Stimulated activated CD4-positive, alpha-beta T cell treated with anti-CD3 and anti-CD28 coated beads, Interleukin-1b, Interleukin-23, amount 100 ng/mL, for 1 hour (primary cell): ENCODE results near the gene HIVEP3.

Experiments used
- DNase-seq, 2 donors: peaks; one replicate each; pipeline ENCODE4 v3.0.0-alpha.2; 2020; ENCODE audit warnings: low read depth in 2 of 2

Gene HIVEP3

DNA sequence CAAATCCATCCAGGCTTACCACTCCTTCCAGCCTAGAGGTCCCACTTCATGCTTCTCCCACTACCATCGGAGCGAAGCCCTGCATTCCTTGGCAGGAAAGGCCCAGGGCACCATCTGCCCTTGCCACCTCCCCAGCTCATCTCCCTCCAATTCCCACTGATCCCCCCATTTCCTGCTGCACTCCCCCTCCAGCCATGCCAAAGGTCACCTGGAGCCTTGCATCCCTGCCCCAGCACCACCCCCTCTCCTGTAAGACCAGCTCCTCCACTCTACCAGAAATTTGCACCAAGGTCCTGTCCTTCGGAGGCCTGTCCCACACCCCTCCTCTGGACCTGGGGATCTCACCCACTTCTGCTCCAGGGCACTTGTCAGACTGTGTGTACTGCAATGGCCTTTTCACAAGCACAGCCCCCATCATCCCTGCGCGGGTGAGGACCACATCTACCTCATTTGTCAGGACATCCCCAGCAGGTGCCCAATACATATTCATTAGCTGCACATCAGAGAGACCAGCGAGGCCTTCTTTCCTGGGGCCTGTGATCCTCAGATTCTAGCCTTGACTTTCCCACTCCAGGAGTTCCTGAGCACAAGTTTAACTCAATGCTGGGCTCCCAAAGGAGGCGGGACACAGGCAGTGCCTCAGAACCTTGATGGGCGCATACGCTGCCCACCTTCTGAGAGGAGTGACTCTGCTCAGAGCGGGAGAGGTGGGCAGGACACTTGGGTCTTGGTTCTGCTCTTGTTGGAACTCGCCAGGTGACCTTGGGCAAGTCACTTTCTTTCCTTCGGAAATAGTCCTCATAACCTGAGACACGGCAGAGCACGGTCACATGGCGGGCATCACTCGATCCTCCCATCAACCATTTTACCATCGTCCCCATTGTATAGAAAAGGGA, 384.3 kb downstream of the HIVEP3 start:
- no peak for DNase-seq

GRCh38 chr1:41533731-41534080, 385.0 kb downstream of the HIVEP3 start:
- no peak for DNase-seq

DNA sequence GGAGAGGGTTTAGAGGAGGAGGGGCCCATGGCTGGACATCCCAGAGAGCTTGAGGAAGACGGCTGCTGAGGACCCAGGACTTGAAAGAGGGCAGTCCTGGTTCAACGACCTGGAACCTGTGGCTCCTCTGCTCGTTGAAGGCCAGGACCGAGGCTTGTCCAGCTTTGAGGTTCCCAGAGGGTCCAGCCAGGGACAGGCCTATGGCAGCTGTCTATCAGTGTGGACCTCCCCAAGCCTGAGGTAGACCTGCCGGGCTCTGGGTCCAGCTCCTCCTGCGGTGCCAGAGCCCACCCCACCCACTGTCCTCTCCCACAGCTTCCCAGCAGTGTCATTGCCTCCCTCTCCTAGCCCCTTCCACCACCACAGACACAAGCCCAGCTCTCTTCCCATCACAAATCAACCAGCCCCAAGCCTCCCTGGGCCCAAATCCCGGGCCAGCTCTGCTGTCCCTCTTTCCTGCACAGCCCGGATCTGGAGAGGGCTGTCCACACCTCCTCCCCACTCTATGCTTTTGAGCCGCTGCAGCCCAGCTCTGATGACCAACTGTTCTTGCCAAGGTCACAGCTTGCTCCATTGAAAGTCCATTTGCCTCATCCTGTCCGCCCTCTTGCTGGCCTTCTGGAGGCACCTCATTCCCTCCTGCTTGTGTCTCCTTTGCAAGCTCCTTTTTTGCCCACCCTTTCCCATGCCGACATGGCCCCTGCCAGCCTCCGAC, 385.5 kb downstream of the HIVEP3 start:
- no peak for DNase-seq

- no peak for DNase-seq
These were observed 386.3 kb downstream of the HIVEP3 start for GRCh38 chr1:41532206-41532975.

- DNase-seq, result no peak
These were observed 388.3 kb downstream of the HIVEP3 start for GRCh38 chr1:41530411-41530810.

DNA sequence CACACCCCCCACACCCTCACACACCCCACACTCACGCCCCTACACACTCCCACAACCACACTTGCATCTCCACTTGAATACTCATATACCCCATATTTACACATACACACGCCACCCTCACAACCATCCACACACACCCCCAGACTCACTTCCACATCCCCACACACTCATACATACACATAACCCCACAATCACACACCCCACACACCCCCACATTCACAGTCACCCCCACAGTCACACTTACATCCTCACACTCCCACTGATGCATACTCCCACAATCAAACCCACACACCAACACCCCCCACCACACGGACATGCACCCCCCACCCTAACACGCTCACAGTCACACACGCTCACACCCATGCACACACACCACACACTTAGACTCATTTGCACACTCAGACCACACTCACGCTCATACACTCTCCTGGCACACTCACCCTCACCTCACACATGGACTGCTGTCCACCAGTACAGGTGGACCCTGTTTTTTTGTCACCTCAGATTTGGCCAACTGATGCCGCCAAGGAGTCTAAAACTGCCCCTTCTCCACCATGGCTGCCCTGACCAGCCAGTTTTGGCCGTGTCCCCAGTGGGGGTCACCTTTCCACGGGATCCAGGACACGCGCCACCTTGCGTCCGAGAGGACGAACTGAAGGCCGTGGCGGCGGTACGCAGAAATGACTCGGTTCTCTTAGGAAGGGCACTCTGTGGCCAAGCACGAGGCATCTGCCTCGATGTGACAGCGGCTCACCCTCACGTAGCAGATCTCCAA, 388.9 kb downstream of the HIVEP3 start:
- DNase-seq, result no peak

DNA sequence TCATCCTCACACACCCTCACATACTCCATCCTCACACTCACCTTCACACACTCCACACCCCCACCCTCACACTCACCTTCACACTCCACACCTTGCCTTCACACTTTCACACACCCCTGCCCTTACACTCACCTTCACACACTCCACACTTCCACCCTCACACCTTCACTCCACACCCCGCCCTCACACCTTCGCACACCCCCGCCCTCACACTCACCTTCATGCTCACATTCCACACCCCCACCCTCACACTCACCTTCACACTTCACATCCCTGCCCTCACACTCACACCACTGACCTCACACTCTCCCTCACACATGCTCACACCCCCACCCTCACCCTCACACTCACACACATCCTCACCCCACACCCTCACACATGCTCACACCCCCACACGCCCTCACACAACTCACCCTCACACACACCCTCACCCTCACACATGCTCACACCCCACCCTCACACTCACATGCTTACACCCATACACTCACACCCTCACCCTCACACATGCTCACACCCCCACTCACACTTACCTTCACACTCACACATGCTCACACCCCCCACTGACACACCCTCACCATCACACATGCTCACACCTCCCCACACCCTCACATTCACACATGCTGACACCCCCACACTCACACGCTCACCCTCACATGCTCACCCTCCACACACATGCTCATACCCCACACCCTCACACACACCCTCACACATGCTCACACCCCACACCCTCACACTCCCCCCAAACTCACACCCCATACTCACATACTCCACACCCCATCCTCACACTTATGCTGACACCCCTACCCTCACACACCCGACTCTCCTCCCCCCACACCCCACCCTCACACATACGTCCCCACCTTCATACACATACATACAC, 389.8 kb downstream of the HIVEP3 start:
- no peak for DNase-seq

DNA sequence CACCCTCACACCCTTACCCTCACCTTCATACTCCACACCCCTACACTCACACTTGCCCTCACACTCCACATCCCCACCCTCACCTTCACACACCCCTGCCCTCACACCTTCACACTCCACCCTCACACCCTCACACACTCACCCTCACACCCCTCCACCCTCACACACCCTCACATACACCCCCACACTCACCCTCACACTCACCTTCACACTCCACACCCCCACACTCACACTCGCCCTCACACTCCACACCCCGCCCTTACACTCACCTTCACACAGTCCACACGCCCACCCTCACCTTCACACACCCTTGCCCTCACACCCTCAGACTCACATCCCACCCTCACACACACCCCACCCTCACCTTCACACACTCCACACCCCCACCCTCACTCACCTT, 390.6 kb downstream of the HIVEP3 start:
- DNase-seq, result no peak

GRCh38 chr1:41526956-41527561, 391.7 kb downstream of the HIVEP3 start:
- no peak for DNase-seq

GRCh38 chr1:41525891-41526587, 392.7 kb downstream of the HIVEP3 start:
- DNase-seq, result no peak

- no peak for DNase-seq
These were observed 393.7 kb downstream of the HIVEP3 start for GRCh38 chr1:41524676-41525675.

DNA sequence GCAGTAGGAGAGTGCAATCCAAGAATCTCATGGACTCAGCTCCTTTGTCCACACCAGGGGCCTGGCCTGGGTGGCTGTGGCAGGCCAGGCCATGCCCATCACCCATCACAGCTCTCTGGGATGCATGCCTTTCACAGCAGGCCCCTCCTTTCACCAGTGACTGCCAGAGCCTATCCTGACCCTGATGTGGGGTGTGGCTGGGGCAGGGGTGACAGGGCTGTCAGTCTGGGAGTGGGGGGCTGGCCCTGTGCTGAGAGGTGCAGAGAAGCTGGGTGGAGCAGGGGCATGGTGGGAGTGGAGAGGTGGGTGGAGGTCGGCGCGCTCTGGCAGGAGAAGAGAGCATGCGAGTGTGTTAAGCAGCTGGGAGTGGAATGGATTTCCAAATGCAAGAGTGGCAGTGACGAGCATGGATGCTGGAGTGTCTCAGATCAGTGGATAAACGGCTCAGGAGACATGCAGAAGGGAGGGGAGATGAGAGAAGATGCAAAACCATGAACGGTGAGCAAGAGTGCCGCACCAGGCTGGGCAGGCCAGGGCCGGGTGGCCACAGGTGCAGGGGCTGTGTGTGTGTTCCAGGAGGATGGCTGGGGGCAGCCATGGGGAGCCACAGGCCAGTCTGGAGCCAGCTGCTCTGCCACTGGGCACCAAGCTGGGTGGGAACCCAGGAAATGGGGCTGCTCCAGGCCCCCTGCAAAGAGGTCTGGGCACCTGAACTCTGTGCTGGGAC, 394.6 kb downstream of the HIVEP3 start:
- no peak for DNase-seq

- no peak for DNase-seq
These were observed 395.7 kb downstream of the HIVEP3 start for GRCh38 chr1:41523071-41523470.

GRCh38 chr1:41521766-41522165, 397.0 kb downstream of the HIVEP3 start:
- no peak for DNase-seq

- DNase-seq, result no peak
These were observed 397.6 kb downstream of the HIVEP3 start for GRCh38 chr1:41520951-41521752.

DNA sequence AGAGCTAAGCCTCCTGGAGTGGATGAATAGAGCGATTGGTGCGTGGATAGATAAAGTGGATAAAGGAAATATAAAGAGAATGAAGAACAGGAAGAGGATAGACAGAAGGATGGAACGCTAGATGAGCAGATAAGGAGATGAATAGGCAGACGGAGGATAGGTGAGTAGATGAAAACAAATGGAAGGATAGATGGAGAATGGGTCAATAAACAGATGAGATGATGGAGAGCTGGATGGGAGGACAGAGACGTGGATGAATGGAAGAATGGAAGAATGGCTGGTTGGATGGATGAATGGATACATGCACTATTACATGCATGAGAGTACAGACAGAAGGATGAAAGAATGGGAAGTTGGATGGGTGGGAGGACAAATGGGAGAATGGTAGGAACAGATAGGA, 399.1 kb downstream of the HIVEP3 start:
- DNase-seq, result no peak

GRCh38 chr1:41518471-41518870, 400.3 kb downstream of the HIVEP3 start:
- no peak for DNase-seq
